GM21423 (cell line): Measurements from ENCODE around the gene PLCD3.

Experiments used
- ATAC-seq: cut with Tn5 transposase; IDR thresholded peaks from one replicate; pipeline ENCODE4 v1.9.1; 2021; ENCODE audit warnings: mild to moderate bottlenecking, moderate library complexity; ENCODE audit not compliant: unreplicated experiment

Gene PLCD3

GRCh38 chr17:45150911-45151809 lies 18.8 kb upstream of the PLCD3 start:
- ATAC-seq, result no peak

DNA sequence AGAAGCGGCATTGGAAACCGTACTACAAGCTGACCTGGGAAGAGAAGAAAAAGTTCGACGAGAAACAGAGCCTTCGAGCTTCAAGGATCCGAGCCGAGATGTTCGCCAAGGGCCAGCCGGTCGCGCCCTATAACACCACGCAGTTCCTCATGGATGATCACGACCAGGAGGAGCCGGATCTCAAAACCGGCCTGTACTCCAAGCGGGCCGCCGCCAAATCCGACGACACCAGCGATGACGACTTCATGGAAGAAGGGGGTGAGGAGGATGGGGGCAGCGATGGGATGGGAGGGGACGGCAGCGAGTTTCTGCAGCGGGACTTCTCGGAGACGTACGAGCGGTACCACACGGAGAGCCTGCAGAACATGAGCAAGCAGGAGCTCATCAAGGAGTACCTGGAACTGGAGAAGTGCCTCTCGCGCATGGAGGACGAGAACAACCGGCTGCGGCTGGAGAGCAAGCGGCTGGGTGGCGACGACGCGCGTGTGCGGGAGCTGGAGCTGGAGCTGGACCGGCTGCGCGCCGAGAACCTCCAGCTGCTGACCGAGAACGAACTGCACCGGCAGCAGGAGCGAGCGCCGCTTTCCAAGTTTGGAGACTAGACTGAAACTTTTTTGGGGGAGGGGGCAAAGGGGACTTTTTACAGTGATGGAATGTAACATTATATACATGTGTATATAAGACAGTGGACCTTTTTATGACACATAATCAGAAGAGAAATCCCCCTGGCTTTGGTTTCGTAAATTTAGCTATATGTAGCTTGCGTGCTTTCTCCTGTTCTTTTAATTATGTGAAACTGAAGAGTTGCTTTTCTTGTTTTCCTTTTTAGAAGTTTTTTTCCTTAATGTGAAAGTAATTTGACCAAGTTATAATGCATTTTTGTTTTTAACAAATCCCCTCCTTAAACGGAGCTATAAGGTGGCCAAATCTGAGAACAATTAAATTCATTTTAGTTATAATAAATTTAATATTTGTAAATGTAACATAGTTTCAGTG lies 17.7 kb upstream of the PLCD3 start:
- no peak for ATAC-seq

DNA sequence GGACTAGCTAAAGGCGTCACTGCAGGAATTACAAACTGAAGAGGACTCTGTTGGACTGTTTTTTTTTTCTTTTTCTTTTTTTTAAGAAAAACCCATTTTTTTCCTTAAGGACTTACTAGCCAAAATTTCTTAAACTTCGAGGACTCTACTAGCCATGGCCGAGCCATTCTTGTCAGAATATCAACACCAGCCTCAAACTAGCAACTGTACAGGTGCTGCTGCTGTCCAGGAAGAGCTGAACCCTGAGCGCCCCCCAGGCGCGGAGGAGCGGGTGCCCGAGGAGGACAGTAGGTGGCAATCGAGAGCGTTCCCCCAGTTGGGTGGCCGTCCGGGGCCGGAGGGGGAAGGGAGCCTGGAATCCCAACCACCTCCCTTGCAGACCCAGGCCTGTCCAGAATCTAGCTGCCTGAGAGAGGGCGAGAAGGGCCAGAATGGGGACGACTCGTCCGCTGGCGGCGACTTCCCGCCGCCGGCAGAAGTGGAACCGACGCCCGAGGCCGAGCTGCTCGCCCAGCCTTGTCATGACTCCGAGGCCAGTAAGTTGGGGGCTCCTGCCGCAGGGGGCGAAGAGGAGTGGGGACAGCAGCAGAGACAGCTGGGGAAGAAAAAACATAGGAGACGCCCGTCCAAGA lies 16.8 kb upstream of the PLCD3 start:
- ATAC-seq, result peak; percentile 30

GRCh38 chr17:45148183-45149036 lies 16.1 kb upstream of the PLCD3 start, which contains the start of gene HEXIM1:
Gene HEXIM1 (plus strand): TSS chr17:45148475. CDS start chr17:45149191, 716 bp downstream.
- peak; percentile 65 for ATAC-seq

DNA sequence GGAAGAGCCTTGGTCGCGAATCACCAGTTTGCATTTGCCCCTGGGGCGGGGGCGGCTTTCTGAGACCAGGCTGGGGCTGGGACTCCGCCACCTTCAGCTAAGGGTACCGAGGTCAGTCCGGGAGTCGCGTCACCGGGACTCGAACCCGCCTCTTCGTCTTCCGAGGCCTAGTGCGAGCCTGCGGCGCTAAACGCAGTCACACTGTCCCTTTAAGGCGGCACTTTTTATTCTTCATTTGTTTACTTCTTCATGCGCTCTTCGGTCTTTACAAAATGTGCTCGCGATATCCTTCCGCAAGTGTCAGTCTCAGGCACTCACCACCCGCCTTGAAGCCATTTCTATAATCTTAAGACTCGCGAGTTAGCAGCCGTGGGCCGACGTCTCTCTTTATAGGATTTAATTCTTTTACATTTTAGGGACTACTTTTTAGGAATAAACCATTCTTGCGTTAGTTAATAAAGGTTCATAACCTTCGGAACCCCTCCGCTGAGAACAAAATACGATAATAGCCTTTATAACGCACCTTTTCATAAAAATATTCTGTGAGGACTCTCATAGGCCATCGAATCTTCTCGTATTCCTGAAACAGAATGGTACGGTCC lies 15.4 kb upstream of the PLCD3 start:
- ATAC-seq, result no peak

- ATAC-seq, result no peak
Observed at GRCh38 chr17:45146890-45147580, 14.7 kb upstream of the PLCD3 start.

- no peak for ATAC-seq
Observed at GRCh38 chr17:45146592-45146889, 14.2 kb upstream of the PLCD3 start.

DNA sequence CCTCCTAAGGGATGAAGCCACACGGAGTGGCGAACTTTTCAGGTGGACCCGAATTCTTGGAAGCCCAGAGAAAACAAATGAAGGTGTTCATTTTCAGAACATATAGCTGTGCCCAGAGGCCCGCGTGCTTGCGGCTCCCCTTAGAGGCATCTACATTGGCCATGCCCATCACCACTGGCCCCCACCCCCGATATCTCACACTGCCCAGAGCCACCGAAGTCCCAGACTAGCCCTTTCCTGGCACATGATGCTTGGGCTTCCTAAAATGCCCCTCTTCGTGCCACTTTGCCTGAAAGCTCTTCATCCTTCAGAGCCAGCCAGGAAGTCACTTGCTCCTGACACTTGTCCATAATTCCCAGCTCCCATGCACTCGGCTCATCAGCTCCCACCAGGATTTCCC lies 13.9 kb upstream of the PLCD3 start:
- no peak for ATAC-seq

GRCh38 chr17:45145035-45145389 lies 12.7 kb upstream of the PLCD3 start:
- no peak for ATAC-seq

GRCh38 chr17:45144199-45145034 lies 12.1 kb upstream of the PLCD3 start:
- no peak for ATAC-seq

DNA sequence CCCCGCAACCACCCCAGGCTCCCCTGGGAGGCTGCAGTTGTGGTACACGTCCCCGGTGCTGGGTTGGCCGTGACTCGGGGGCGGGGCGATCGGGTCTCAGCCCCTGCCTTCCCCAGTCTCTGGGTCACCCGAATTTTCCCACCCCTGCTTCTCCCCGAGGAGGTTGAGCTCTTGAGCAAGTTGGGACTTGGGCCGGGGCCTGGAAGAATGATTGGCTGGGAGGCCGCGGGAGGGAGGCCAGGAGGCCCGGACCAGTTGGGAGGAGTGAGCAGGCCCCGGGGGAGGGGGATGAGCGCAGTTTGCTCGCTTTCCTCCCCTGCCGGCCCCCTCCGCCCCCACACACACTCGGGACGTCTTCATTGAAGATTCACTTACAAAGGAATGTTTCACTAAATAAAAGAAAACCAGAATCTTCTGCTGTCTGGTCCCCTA lies 11.5 kb upstream of the PLCD3 start:
- no peak for ATAC-seq

DNA sequence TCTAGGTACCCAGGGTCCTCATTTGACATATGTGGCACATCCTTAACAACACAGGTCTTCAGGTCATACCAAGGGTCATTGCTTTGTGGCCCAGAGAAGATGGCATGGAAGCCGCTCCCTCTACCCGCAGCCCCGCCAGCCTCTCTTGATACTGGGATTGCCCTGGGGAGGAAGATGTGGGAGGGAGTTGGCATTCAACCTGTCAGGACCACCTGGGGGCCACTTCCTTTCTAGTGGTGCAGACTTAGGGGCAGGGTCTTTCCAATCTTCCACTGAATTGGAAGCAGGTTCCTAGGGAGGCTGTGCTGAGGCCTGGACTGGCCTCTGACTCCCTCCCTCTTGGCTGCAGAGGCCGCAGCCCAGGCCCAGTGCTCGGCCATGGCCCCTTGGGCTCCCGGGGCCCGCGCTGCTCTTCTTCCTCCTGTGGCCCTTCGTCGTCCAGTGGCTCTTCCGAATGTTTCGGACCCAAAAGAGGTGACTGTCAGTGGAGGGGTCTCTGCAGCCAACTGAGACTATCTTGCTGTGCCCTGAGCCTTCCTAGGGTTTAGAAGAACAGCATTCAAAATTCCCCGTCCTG lies 10.9 kb upstream of the PLCD3 start:
- no peak for ATAC-seq

DNA sequence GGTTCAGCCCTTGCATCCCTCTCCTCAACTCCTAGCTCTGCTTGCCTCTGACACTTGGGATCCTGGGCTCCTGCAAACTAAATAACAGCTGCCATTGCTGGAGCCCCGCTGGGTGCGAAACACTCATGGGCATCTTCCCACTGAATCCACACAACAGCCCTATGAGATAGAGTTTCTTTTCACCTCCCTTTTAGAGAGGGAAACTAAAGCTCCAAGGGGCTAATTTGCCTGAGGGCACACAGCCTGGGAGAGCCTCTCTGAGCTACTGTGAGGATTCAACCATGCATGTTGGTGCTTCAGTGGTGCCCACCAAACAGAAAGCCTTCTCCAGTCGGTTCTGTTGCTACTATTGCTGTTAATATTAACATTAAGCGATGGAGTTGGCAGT lies 7.2 kb upstream of the PLCD3 start:
- no peak for ATAC-seq

DNA sequence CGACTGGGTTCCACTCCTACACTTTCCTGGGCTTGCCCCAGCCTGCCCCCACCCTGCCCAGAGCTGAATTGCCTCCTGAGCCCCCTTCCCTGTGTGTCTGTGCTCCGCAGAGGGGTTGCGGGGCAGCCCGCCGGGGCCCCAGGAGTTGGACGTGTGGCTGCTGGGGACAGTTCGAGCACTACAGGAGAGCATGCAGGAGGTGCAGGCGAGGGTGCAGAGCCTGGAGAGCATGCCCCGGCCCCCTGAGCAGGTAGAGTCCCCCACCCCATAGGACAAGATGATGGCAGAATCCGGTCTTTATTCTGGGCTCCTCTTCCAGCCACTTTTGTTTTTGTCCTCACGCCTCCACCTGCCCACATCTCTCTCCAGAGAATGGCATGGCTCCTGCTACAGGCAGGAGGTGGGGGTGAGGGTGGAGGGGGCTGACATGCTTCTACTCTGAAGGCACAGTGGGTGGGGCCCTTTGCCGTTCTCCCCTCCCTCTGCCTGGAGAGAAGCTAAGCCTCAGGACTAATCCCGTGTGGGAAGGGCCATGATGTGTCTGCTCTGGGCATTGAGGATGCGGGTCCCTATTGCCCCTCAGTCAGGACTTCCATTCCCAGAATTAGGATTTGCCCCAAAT lies 6.7 kb upstream of the PLCD3 start:
- ATAC-seq, result no peak

- ATAC-seq, result no peak
Observed at GRCh38 chr17:45137561-45138305, 5.4 kb upstream of the PLCD3 start.

- ATAC-seq, result no peak
Observed at GRCh38 chr17:45136846-45137560, 4.7 kb upstream of the PLCD3 start.
